OCI-LY3 (cell line): Measurements from ENCODE around the gene QARS1.

Source experiments
- H2AFZ ChIP-seq: fragments of 200-600, 300-600 bp; shearing (Covaris generic); 2 replicates; pipeline ENCODE4 v1.6.0; 2014; ENCODE audit warnings: antibody characterized with exemption, low read depth, low read length
- H3K27ac ChIP-seq: fragments of 200-600, 300-600 bp; sonication (generic); 2 replicates; pipeline ENCODE4 v1.5.1; 2014; ENCODE audit warnings: mild to moderate bottlenecking, low read length, moderate library complexity, mixed read lengths
- H3K27me3 ChIP-seq: fragments of 200-600, 300-600 bp; sonication (generic); 2 replicates; pipeline ENCODE4 v1.6.1; 2014; ENCODE audit warnings: low read depth, low read length, mixed read lengths
- H3K36me3 ChIP-seq: fragments of 200-600, 300-600 bp; sonication (generic); replicated peaks from 2 replicates; pipeline ENCODE3; 2014; ENCODE audit warnings: low read depth, low read length, mixed read lengths
- H3K4me1 ChIP-seq: fragments of 300-600, 200-600 bp; sonication (generic); 2 replicates; pipeline ENCODE4 v1.6.1; 2014; ENCODE audit warnings: low read length, mixed read lengths
- H3K4me2 ChIP-seq: fragments of 200-600, 300-600 bp; sonication (generic); 2 replicates; pipeline ENCODE4 v1.6.1; 2014; ENCODE audit warnings: low read length, mixed read lengths
- H3K4me3 ChIP-seq: fragments of 300-600, 200-600 bp; sonication (generic); 2 replicates; pipeline ENCODE4 v1.5.1; 2014; ENCODE audit warnings: antibody characterized with exemption, mild to moderate bottlenecking, low read length, moderate library complexity
- H3K79me2 ChIP-seq: fragments of 300-600, 200-600 bp; shearing (Covaris generic); 2 replicates; pipeline ENCODE4 v1.6.1; 2014; ENCODE audit warnings: mild to moderate bottlenecking, low read length, mixed read lengths
- H3K9ac ChIP-seq: fragments of 300-600, 200-600 bp; shearing (Covaris generic); 2 replicates; pipeline ENCODE4 v1.6.0; 2014; ENCODE audit warnings: mild to moderate bottlenecking, low read length, moderate library complexity
- H3K9me3 ChIP-seq: fragments of 200-600, 300-600 bp; shearing (Covaris generic); 2 replicates; pipeline ENCODE4 v1.6.1; 2014; ENCODE audit warnings: low read length, mixed read lengths; ENCODE audit not compliant: insufficient read depth
- H4K20me1 ChIP-seq: fragments of 200-600, 300-600 bp; sonication (generic); 2 replicates; pipeline ENCODE4 v1.6.1; 2016; ENCODE audit warnings: low read length, mixed read lengths; ENCODE audit not compliant: insufficient read depth
- EZH2phosphoT487 ChIP-seq: fragments of 200-600 bp; shearing (Covaris generic); IDR thresholded peaks from 2 replicates; pipeline ENCODE4 v1.6.1; 2018; ENCODE audit warnings: antibody characterized with exemption, mixed run types, low read depth
- TF ChIP-seq, protein P1 (sequence below): fragments of 200-600, 300-600 bp; sonication (generic); IDR thresholded peaks from 2 replicates; pipeline ENCODE4 v1.5.1; 2014; ENCODE audit warnings: antibody characterized with exemption, low read length, low read depth

QARS1 gene

DNA sequence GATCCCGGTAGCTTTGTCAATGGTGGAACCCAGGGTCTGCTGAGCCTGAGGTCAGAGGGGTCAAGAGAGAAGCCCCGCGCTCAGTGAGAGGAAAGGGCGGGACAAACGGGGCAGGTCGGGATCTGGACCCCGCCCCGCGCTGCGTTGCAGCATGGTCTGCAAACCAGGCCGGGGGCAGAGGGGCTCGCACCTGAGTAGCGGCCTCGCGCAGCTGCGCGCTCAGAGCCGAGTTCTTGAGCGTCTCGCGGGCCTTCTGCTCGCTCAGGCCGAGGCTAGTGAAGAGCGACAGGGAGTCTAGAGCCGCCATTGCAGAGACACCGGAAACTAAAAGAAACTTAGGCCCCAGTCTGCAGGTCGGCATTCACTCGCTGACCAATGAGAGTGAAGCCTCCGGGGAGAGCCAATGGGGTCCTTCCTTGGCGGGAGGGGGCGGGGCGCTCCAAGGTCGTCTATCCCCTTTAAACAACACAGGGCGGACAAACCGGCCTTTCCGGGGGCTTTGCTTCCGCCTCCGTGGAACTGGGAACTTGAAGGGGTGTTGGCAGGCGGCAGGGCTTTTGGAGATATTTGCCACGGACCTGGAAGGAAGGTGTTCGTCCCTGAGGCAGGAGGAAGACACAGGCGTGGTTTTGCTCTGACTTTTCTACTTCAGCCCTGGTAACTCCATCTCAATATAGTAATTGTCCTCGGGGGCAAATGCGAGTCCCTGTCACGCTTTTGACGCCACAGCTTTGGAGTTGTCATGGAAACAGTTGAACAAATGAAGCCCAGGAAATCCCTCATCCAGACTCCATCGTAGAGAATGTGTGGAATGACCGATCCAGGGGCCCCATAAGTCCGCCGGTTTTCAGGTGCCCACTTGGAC is at the start of gene QARS1:
TSS of gene QARS1 (minus strand) at position 331 of the 865 bp plus-strand sequence. CDS start at position 307, 24 bp downstream.
- H3K79me2 ChIP-seq = peaks cover 14% of the 10 kb centered on the region
- peaks cover 46% of the 10 kb centered on the region for H3K36me3 ChIP-seq
- H4K20me1 ChIP-seq = no peaks in the 10 kb centered on the region
- peak within 1 kb of the TSS; percentile 86 for H3K4me3 ChIP-seq
- H3K27me3 ChIP-seq = no peaks in the 10 kb centered on the region
- no peak for TF ChIP-seq EZH2phosphoT487
- TF ChIP-seq, protein P1, sequence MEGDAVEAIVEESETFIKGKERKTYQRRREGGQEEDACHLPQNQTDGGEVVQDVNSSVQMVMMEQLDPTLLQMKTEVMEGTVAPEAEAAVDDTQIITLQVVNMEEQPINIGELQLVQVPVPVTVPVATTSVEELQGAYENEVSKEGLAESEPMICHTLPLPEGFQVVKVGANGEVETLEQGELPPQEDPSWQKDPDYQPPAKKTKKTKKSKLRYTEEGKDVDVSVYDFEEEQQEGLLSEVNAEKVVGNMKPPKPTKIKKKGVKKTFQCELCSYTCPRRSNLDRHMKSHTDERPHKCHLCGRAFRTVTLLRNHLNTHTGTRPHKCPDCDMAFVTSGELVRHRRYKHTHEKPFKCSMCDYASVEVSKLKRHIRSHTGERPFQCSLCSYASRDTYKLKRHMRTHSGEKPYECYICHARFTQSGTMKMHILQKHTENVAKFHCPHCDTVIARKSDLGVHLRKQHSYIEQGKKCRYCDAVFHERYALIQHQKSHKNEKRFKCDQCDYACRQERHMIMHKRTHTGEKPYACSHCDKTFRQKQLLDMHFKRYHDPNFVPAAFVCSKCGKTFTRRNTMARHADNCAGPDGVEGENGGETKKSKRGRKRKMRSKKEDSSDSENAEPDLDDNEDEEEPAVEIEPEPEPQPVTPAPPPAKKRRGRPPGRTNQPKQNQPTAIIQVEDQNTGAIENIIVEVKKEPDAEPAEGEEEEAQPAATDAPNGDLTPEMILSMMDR = no peak
- peak within 1 kb of the TSS; percentile 89 for H3K9ac ChIP-seq
- H3K27ac ChIP-seq = peak within 1 kb of the TSS; percentile 58
- H3K4me1 ChIP-seq = peaks cover 10% of the 10 kb centered on the region
- no peaks in the 10 kb centered on the region for H3K9me3 ChIP-seq
- peak within 1 kb of the TSS; percentile 75 for H2AFZ ChIP-seq
- peak within 1 kb of the TSS; percentile 99 for H3K4me2 ChIP-seq

- no peak for TF ChIP-seq EZH2phosphoT487
- TF ChIP-seq, protein P1 = no peak
- peaks cover 3% of the 10 kb centered on the region; the same call in 1 of the 2 replicates for H3K4me1 ChIP-seq
- no peak overlapping the region for H3K4me3 ChIP-seq
- no peaks in the 10 kb centered on the region for H3K79me2 ChIP-seq
- H3K36me3 ChIP-seq = no peaks in the 10 kb centered on the region
- no peak overlapping the region for H2AFZ ChIP-seq
- no peak overlapping the region for H3K4me2 ChIP-seq
- H3K9me3 ChIP-seq = no peaks in the 10 kb centered on the region
- H3K27ac ChIP-seq = no peak overlapping the region
- no peaks in the 10 kb centered on the region for H4K20me1 ChIP-seq
- no peak overlapping the region for H3K9ac ChIP-seq
- H3K27me3 ChIP-seq = no peaks in the 10 kb centered on the region
Measured at GRCh38 chr3:49153349-49153912, 48.9 kb upstream of the QARS1 start.

DNA sequence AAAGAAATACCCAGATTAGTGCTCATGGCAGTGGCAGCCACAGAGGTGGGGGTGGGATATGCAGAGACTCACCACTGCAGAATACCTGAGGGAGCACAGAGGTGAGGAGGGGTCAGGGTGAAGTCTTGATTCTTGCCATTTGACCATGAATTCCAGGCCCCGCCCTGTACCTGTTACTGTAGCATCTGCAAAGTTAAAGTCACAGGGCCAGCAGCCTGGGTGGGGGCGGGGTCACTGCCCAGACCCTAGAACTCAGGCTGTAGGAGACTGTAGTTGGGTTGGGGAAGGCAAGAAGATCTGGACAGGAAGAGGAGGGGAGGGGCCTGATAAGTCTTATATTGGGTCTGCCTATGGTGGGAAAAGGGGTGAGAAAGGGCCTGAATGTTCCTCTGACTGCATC is 47.1 kb upstream of the QARS1 start:
- H3K9me3 ChIP-seq = no peaks in the 10 kb centered on the region
- H3K27me3 ChIP-seq = no peaks in the 10 kb centered on the region
- H4K20me1 ChIP-seq = no peaks in the 10 kb centered on the region
- no peaks in the 10 kb centered on the region for H3K79me2 ChIP-seq
- TF ChIP-seq, protein P1 = no peak
- no peak for TF ChIP-seq EZH2phosphoT487
- H3K27ac ChIP-seq = no peak overlapping the region
- H3K4me1 ChIP-seq = no peaks in the 10 kb centered on the region
- no peak overlapping the region for H3K9ac ChIP-seq
- no peaks in the 10 kb centered on the region for H3K36me3 ChIP-seq
- H2AFZ ChIP-seq = no peak overlapping the region
- no peak overlapping the region for H3K4me3 ChIP-seq
- H3K4me2 ChIP-seq = no peak overlapping the region

DNA sequence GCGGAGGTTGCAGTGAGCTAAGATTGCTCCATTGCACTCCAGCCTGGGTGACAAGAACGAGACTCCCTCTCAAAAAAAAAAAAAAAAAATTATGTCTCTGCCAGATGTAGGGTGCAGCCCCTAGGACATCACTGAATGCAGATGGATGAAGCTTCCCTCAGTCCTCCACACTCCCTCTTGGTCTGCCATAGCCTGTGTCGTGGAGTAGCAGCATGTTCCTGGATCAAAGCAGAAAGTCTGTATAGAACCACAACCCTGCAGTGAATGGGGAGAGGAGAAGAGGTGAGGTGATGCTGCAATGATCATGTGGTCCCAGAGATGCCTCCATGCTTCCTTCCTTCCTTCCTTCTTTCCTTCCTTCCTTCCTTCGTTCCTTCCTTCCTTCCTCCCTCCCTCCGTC is 43.6 kb upstream of the QARS1 start:
- H3K9me3 ChIP-seq = no peaks in the 10 kb centered on the region
- no peaks in the 10 kb centered on the region for H3K36me3 ChIP-seq
- H2AFZ ChIP-seq = no peak overlapping the region
- H3K27me3 ChIP-seq = no peaks in the 10 kb centered on the region
- H4K20me1 ChIP-seq = no peaks in the 10 kb centered on the region
- H3K79me2 ChIP-seq = no peaks in the 10 kb centered on the region
- H3K27ac ChIP-seq = no peak overlapping the region
- TF ChIP-seq, protein P1 = no peak
- TF ChIP-seq EZH2phosphoT487 = no peak
- no peak overlapping the region for H3K4me3 ChIP-seq
- no peak overlapping the region for H3K9ac ChIP-seq
- H3K4me1 ChIP-seq = no peaks in the 10 kb centered on the region
- H3K4me2 ChIP-seq = no peak overlapping the region
